Activated naive CD4-positive, alpha-beta T cell treated with anti-CD3 and anti-CD28 coated beads for 36 hours (primary cell): ENCODE data around the gene C9orf152. TPM values are rescaled to one million over a fixed set of nuclear protein-coding genes. Genes with fewer than 3 reads are reported as not detected.
"Not testable (repeated sequence)": the region's sequence is repeated elsewhere in the genome, so short reads cannot be mapped to it uniquely, and the experiment has no call there.

Experiments
- CTCF ChIA-PET: fragments of 350-600 bp; sonication (Branson Sonifier 250); formaldehyde crosslinking; loops from one replicate; lab custom pipeline; 2021; ENCODE audit warnings: antibody characterized with exemption; lab: Charles Lee
- DNase-seq: peaks from one replicate; pipeline ENCODE4 v3.0.0-alpha.2; 2020
- H3K27ac Mint-ChIP-seq: one replicate; pipeline ENCODE4 v1.8.0; 2021; ENCODE audit warnings: mild to moderate bottlenecking, mixed read lengths
- H3K27me3 Mint-ChIP-seq: one replicate; pipeline ENCODE4 v1.8.0; 2021; ENCODE audit warnings: low read depth, mixed read lengths
- H3K36me3 Mint-ChIP-seq: one replicate; pipeline ENCODE4 v1.8.0; 2021; ENCODE audit warnings: low read depth, mixed read lengths
- H3K4me1 Mint-ChIP-seq: one replicate; pipeline ENCODE4 v1.8.0; 2021; ENCODE audit warnings: low read depth, mixed read lengths
- H3K4me3 Mint-ChIP-seq: one replicate; pipeline ENCODE4 v1.8.0; 2021; ENCODE audit warnings: mild to moderate bottlenecking, moderate library complexity, mixed read lengths
- H3K9me3 Mint-ChIP-seq: one replicate; pipeline ENCODE4 v1.8.0; 2021; ENCODE audit warnings: mixed read lengths
- intact Hi-C: fragments of 100-400 bp; cut with micrococcal nuclease; formaldehyde crosslinking; loops from one replicate; pipeline ENCODE4 v1.15.1; 2023
- total RNA-seq, 2 experiments: library from RNA; stranded (reverse); gene quantifications; one replicate each; pipeline ENCODE4 v1.2.3, GENCODE V29; 2021

The C9orf152 gene
- total RNA-seq, 2 experiments from 2014 or later = not detected

DNA sequence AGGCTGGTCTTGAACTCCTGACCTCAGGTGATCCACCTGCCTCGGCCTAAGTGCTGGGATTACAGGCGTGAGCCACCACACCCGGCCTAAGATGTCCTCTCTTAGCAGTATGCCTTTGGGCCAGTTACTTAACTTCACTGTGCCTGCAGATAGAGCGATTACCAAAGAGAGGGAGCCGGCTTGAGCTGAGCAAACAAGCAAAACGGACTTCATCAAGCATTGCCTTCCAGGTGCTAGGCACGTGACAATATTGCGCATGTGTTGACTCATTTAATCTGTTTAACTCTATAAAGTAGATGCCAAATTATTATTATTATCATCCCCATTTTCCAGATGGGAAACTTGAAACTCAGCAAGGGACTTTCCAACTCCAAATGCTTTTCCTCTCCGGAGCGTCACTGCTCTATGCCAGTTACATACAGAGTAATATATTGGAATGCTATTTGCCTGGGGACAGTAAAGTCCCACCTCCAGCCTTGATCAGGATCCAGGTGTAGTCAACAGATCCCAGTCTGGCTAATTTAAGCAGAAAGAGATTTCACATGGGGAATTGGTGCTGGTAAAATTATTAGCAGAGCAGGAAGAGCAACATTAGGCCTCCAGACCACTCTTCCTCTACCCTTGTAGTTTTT is 5.6 kb upstream of the C9orf152 start:
- Mint-ChIP-seq H3K36me3 (no peaks in the 10 kb centered on the region), H3K27me3 (no peaks in the 10 kb centered on the region), H3K27ac (no peak overlapping the region), H3K4me3 (no peak overlapping the region), H3K9me3 (no peaks in the 10 kb centered on the region), H3K4me1 (no peaks in the 10 kb centered on the region)
- CTCF ChIA-PET = interaction anchor here (0.5 to 1.6 kb wide), 5 partner anchors 12 to 310 kb away, joined by 3 to 6 read pairs (median 3); no protein-coding TSS in a partner anchor
- no peak for DNase-seq
- intact Hi-C loops = no loop called here

DNA sequence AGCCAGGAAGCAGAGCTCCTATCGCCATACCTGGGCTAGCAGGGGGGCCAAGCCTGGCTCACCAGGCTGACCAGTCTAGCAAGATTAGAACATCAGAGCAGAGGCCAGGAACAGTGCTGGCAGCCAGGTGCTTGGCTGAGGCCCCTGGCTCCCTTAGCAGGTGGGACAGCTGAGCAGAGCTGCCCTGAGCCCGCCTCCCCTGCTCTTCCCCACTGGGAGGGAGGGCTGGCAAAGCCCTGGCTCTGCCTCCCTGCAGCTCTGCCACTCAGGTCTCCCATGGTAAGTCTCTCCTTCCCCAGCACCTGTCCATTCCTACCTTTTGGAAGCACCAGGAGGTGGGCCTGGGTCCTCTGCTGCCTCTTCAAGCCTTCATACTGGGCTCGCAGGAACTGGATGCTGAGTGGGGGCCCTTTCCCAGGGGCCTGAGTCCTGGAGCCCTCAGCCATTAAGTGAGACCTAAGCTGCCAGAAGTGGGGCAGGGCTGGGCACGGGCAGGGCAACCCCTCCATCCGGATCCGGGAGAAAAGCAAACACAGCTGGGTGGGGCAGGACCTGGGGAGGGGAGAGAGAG is 803 bp downstream of the C9orf152 start:
- H3K36me3 Mint-ChIP-seq = no peaks in the 10 kb centered on the region
- DNase-seq = no peak
- H3K4me1 Mint-ChIP-seq = no peaks in the 10 kb centered on the region
- intact Hi-C loops = no loop called here
- H3K4me3 Mint-ChIP-seq = no peak overlapping the region
- H3K27me3 Mint-ChIP-seq = no peaks in the 10 kb centered on the region
- H3K9me3 Mint-ChIP-seq = no peaks in the 10 kb centered on the region
- CTCF ChIA-PET = interaction anchor here (0.8 kb wide), 1 partner anchor 23 kb away, joined by 4 read pairs; no protein-coding TSS in a partner anchor
- H3K27ac Mint-ChIP-seq = no peak overlapping the region

DNA sequence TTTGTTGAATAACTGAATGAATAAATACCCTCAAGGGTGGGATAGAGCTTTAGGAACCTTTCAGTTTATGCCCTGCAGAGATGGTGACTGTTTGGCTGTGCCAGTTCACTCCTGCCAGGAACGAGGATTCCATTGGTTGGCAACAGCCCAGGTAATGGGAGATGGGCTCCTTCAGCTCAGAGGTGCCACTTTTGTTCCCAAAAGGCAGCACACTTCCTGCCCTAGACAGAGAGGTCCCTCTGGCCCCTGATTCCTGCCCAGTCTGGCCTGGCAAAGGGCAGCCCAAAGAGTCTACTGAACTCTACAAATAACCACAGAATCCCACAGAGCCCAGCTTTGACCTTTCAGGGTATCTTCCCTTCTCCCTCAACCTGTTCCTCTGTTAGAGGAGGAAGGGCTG is 1.6 kb downstream of the C9orf152 start:
- Mint-ChIP-seq H3K9me3 (no peaks in the 10 kb centered on the region), H3K36me3 (no peaks in the 10 kb centered on the region), H3K4me1 (no peaks in the 10 kb centered on the region), H3K27me3 (no peaks in the 10 kb centered on the region), H3K27ac (no peak overlapping the region), H3K4me3 (no peak overlapping the region)
- intact Hi-C loops = no loop called here
- CTCF ChIA-PET = no interaction called here
- no peak for DNase-seq

DNA sequence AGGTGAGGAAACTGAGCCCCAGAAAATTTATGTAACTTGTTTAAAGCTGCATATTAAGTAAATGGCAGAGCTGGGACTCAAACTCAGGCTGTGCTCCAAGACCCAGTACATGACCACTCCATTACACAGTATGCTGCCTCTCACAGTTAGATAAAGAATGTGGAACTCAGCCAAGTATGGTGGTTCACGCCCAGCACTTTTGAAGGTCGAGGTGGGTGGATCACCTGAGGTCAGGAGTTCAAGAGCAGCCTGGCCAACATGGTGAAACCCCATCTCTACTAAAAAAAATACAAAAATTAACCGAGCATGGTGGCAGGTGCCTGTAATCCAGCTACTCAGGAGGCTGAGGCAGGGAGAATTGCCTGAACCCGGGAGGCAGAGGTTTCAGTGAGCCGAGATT is 2.3 kb downstream of the C9orf152 start:
- H3K4me3 Mint-ChIP-seq, intact Hi-C loops, H3K36me3 Mint-ChIP-seq, H3K4me1 Mint-ChIP-seq, H3K27ac Mint-ChIP-seq, DNase-seq, H3K9me3 Mint-ChIP-seq, H3K27me3 Mint-ChIP-seq: not testable (repeated sequence)
- CTCF ChIA-PET = interaction anchor here (1.4 to 2.4 kb wide), 2 partner anchors 12 to 22 kb away, joined by 4 to 7 read pairs; no protein-coding TSS in a partner anchor

DNA sequence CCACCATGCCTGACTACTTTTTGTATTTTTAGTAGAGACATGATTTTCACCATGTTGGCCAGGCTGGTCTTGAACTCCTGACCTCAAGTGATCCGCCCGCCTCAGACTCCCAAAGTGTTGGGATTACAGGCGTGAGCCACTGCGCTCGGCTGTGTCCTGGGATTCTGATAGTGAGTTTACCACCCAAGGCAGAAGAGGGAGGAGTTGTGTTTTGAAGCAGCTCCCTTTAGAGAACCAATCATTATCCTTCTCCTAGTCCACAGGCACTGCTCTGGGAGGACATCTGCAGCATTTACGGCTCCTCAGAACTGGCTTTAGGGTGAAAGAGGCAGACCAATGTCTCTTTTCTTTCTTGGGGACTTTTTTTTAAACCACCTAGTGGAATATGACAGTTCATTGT is 5.7 kb downstream of the C9orf152 start:
- no peak overlapping the region for H3K27ac Mint-ChIP-seq
- no peak for DNase-seq
- intact Hi-C loops = no loop called here
- CTCF ChIA-PET = interaction anchor here (0.7 kb wide), 1 partner anchor 11 kb away, joined by 4 read pairs; no protein-coding TSS in a partner anchor
- no peaks in the 10 kb centered on the region for H3K36me3 Mint-ChIP-seq
- H3K4me3 Mint-ChIP-seq = no peak overlapping the region
- no peaks in the 10 kb centered on the region for H3K9me3 Mint-ChIP-seq
- H3K27me3 Mint-ChIP-seq = peaks cover 2% of the 10 kb centered on the region
- no peaks in the 10 kb centered on the region for H3K4me1 Mint-ChIP-seq

DNA sequence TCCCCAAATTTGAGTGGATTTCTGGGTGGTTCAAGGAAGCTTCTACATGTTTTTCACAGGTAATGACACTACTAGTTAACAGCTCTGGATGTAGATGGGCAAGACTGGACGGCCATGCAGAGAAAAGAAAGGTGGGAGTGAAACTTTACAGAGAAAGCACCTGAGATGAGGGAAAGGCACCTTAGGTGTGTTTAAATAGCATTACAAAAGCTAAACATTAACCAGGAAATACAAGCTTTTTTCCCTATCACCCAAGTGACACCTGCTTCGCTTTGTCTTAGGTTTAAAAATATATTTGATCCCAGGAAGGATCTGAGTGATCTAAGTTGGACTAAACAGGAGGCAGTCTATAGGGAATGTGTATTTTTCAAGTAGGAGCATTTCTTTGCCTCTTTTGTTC is 8.3 kb downstream of the C9orf152 start:
- DNase-seq = no peak
- CTCF ChIA-PET = interaction anchor here (0.7 kb wide), 1 partner anchor 17 kb away, joined by 3 read pairs; no protein-coding TSS in a partner anchor
- Mint-ChIP-seq H3K27ac (no peak overlapping the region), H3K36me3 (no peaks in the 10 kb centered on the region), H3K4me3 (no peak overlapping the region), H3K9me3 (no peaks in the 10 kb centered on the region), H3K27me3 (peaks cover 2% of the 10 kb centered on the region), H3K4me1 (no peaks in the 10 kb centered on the region)
- intact Hi-C loops = no loop called here

DNA sequence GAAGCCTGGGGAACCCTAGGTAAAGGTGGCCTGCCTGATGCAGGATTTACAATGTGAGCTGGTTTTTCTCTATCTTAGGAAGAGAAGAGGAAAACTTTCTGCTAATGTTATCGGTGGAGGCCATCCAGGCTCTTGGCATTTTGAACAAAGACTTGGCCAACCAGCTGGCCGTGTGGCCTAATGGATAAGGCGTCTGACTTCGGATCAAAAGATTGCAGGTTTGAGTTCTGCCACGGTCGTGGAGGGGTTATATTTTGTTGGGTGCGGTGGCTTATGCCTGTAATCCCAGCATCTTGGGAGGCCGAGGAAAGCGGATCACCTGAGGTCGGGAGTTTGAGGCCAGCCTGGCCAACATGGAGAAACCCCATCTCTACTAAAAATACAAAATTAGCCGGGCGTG is 9.6 kb downstream of the C9orf152 start:
- CTCF ChIA-PET = interaction anchor here (0.6 to 1.1 kb wide), 2 partner anchors 14 to 16 kb away, joined by 3 read pairs; no protein-coding TSS in a partner anchor
- intact Hi-C loops = no loop called here
- no peak for DNase-seq
- Mint-ChIP-seq H3K9me3 (no peaks in the 10 kb centered on the region), H3K27ac (no peak overlapping the region), H3K4me3 (no peak overlapping the region), H3K36me3 (no peaks in the 10 kb centered on the region), H3K27me3 (peaks cover 2% of the 10 kb centered on the region), H3K4me1 (no peaks in the 10 kb centered on the region)

DNA sequence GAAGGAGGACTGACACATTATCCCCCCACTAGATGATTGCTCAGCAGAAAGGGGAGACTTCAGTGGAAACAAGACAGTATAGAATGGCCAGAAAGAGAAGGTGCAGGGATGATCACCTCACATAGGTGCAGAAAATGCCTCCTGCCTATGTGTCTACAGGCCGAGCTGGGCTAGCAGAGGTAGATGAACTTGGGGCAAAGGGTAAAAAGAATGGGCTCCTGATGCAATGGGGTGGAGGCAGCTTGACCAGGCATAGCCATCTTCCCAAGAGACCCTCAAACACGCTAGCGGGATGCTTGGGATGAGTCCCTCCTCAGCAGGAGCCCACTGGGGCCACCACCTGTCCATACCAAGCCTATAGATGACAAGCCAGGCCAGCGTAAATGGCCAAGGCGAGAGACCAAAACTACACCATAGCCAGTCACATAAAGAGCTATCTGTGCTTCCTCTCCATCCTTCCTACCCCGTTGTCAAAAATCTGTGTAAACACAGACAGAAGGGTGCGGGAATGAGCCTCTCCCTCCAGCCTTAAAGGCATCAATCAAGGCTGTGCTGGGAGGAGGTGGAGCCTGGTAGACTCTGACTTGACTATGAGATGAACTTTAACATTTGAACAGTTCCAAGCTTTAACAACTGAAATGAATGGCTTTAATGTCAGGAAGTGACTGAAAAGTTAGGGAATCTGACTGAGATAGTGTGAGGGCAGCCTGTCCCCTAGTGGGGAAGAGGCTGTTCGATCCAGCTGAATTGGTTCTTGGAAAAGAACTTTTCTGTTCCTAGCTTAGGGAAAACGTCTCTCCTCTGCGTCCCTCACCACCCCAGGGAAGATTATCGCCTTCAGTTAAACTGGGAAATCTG is 10.4 kb downstream of the C9orf152 start:
- intact Hi-C loops = no loop called here
- Mint-ChIP-seq H3K4me3 (no peak overlapping the region), H3K36me3 (no peaks in the 10 kb centered on the region), H3K9me3 (no peaks in the 10 kb centered on the region), H3K27me3 (peaks cover 2% of the 10 kb centered on the region), H3K4me1 (no peaks in the 10 kb centered on the region), H3K27ac (no peak overlapping the region)
- CTCF ChIA-PET = interaction anchor here (0.6 to 1.1 kb wide), 2 partner anchors 13 to 17 kb away, joined by 3 read pairs; no protein-coding TSS in a partner anchor
- DNase-seq = no peak

DNA sequence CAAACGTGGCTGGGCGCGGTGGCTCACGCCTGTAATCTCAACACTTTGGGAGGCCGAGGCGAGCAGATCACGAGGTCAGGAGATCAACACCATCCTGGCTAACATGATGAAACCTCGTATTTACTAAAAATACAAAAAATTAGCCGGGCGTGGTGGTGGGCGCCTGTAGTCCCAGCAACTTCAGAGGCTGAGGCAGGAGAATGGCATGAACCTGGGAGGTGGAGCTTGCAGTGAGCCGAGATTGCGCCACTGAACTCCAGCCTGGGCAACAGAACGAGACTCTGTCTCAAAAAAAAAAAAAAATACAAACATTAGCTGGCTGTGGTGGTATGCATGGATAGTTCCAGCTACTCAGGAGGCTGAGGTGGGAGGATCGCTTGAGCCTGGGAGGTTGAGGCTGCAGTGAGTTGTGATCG is 11.9 kb downstream of the C9orf152 start:
- H3K4me1 Mint-ChIP-seq, H3K27ac Mint-ChIP-seq, DNase-seq, H3K36me3 Mint-ChIP-seq, H3K4me3 Mint-ChIP-seq, intact Hi-C loops, H3K27me3 Mint-ChIP-seq, H3K9me3 Mint-ChIP-seq: not testable (repeated sequence)
- CTCF ChIA-PET = interaction anchor here (1.2 kb wide), 1 partner anchor 151 kb away, joined by 3 read pairs; no protein-coding TSS in a partner anchor

DNA sequence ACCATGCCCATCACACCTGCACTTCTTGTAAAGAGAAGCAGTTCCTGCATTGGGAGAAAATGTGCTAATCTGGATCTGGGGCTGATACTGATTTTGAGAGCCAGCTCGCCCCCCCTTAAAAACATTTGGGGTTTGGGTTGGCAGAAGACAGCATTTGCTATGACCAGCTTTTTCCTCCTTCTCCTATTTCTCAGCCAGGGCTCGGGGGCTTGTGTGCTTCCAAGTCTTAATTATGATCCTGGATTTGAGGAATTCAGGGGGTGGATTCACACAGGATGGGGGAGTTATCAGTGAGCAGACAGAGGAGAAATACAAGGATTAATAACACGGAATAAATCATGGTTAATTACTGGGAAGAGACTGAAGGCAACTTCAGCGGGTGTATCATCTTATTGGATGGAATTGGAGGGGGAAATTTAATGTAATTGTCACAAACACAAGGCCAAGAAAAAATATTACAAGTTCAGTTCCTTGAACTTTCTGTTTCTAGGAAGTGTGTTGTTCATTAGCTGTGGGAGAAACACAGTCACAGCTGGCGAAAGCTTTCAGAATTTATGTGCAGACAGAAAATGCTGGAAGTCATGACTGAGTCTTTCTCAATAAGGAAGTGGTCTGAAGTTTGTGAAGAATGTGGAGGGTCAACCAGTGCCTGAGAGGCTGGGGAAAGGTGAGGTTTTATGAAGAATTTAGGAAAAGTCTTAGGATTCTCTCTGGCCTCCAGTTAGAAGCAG is 15.3 kb downstream of the C9orf152 start:
- H3K4me3 Mint-ChIP-seq = no peak overlapping the region
- H3K4me1 Mint-ChIP-seq = peaks cover 2% of the 10 kb centered on the region
- no peaks in the 10 kb centered on the region for H3K36me3 Mint-ChIP-seq
- no peak overlapping the region for H3K27ac Mint-ChIP-seq
- no peak for DNase-seq
- no peaks in the 10 kb centered on the region for H3K27me3 Mint-ChIP-seq
- CTCF ChIA-PET = interaction anchor here (1.6 kb wide), 1 partner anchor 9 kb away, joined by 8 read pairs; no protein-coding TSS in a partner anchor
- H3K9me3 Mint-ChIP-seq = no peaks in the 10 kb centered on the region
- intact Hi-C loops = no loop called here

DNA sequence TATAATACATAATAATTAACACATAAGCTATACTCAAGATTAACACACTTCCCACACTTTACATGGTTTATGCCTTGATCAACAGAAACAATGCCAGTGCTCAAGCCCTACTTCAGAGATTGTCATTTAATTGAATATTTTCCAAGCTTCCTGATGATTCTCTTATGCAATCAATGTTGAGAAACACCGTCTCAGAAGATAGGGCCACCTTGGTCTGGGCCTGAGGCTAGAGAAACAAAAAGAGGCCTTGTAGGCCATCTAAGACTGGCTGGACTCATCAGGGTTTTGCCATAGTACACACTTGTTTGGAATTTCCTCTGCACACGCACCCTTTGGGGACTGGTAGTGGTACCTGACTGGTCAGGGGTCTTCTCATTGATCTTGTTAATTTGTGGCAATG is 16.3 kb downstream of the C9orf152 start:
- no peak for DNase-seq
- Mint-ChIP-seq H3K27me3 (no peaks in the 10 kb centered on the region), H3K4me3 (no peak overlapping the region), H3K4me1 (peaks cover 2% of the 10 kb centered on the region), H3K27ac (no peak overlapping the region), H3K9me3 (no peaks in the 10 kb centered on the region), H3K36me3 (no peaks in the 10 kb centered on the region)
- CTCF ChIA-PET = interaction anchor here (1.6 kb wide), 1 partner anchor 8 kb away, joined by 8 read pairs; no protein-coding TSS in a partner anchor
- intact Hi-C loops = no loop called here
